SU-DHL-6 (cell line): Measurements from ENCODE around the gene SPAG9.

Source experiments
- H2AFZ ChIP-seq: fragments of 200-600 bp; sonication (generic); 2 replicates; pipeline ENCODE4 v1.6.1; 2014; ENCODE audit warnings: low read depth, mild to moderate bottlenecking, moderate library complexity, mixed read lengths, antibody characterized with exemption, low read length; ENCODE audit not compliant: severe bottlenecking
- H3F3A ChIP-seq: fragments of 200-600 bp; shearing (Covaris generic); 2 replicates; pipeline ENCODE4 v1.6.0; 2016; ENCODE audit warnings: antibody characterized with exemption, mild to moderate bottlenecking; ENCODE audit not compliant: insufficient read depth
- H3K27ac ChIP-seq: fragments of 200-600 bp; sonication (generic); 2 replicates; pipeline ENCODE4 v1.5.1; 2016; ENCODE audit warnings: low read depth, mild to moderate bottlenecking, low read length, moderate library complexity, mixed read lengths
- H3K27me3 ChIP-seq: fragments of 200-600 bp; sonication (generic), shearing (Covaris generic); 2 replicates; pipeline ENCODE4 v1.6.0; 2014; ENCODE audit warnings: mild to moderate bottlenecking, low read length
- H3K36me3 ChIP-seq: fragments of 200-600 bp; sonication (generic); 2 replicates; pipeline ENCODE4 v1.6.1; 2014; ENCODE audit warnings: mild to moderate bottlenecking, low read length, mixed read lengths
- H3K4me2 ChIP-seq: fragments of 300-600, 200-600 bp; shearing (Covaris generic), sonication (generic); 2 replicates; pipeline ENCODE4 v1.6.0; 2014; ENCODE audit warnings: low read length, low read depth, mild to moderate bottlenecking; ENCODE audit not compliant: poor library complexity, severe bottlenecking
- H3K4me3 ChIP-seq: fragments of 200-600 bp; sonication (generic); 2 replicates; pipeline ENCODE4 v1.5.1; 2014; ENCODE audit warnings: antibody characterized with exemption, low read length, mild to moderate bottlenecking, mixed read lengths; ENCODE audit not compliant: insufficient read depth, poor library complexity, severe bottlenecking
- H3K79me2 ChIP-seq: fragments of 200-600 bp; sonication (generic); 2 replicates; pipeline ENCODE4 v1.6.1; 2014; ENCODE audit warnings: mild to moderate bottlenecking, low read length, moderate library complexity; ENCODE audit not compliant: insufficient read depth
- H3K9ac ChIP-seq: fragments of 200-600 bp; sonication (generic); 2 replicates; pipeline ENCODE4 v1.7.0; 2014; ENCODE audit warnings: mild to moderate bottlenecking, low read length
- H3K9me2 ChIP-seq: fragments of 200-600 bp; sonication (generic); replicated peaks from 2 replicates; pipeline ENCODE4 v1.6.1; 2014; ENCODE audit warnings: low read length; ENCODE audit not compliant: insufficient read depth
- H3K9me3 ChIP-seq: fragments of 200-600 bp; sonication (generic); 2 replicates; pipeline ENCODE4 v1.6.1; 2014; ENCODE audit warnings: low read length, mixed read lengths; ENCODE audit not compliant: insufficient read depth
- H4K20me1 ChIP-seq: fragments of 200-600 bp; sonication (generic); 2 replicates; pipeline ENCODE4 v1.6.1; 2014; ENCODE audit warnings: low read depth, mild to moderate bottlenecking, antibody characterized with exemption, low read length, moderate library complexity, mixed read lengths
- CTCF ChIP-seq: fragments of 200-600 bp; sonication (generic); IDR thresholded peaks from one replicate; pipeline ENCODE4 v1.5.1; 2017; ENCODE audit warnings: antibody characterized with exemption, mild to moderate bottlenecking, low read length, moderate library complexity; ENCODE audit not compliant: insufficient read depth, poor library complexity, severe bottlenecking
- EZH2phosphoT487 ChIP-seq: fragments of 200-600 bp; sonication (generic), shearing (Covaris generic); conservative IDR thresholded peaks from 2 replicates; pipeline ENCODE4 v1.6.1; 2018; ENCODE audit warnings: mild to moderate bottlenecking, antibody characterized with exemption, low read length, moderate library complexity, mixed read lengths

SPAG9 gene

GRCh38 chr17:51135956-51136355 is 15.3 kb upstream of the SPAG9 start:
- Histone ChIP-seq H3K4me2 (no peak overlapping the region), H3K79me2 (no peaks in the 10 kb centered on the region), H3K36me3 (no peaks in the 10 kb centered on the region), H3K9ac (no peak overlapping the region), H3K9me2 (no peaks in the 10 kb centered on the region), H3K9me3 (no peaks in the 10 kb centered on the region), H3K4me3 (no peak overlapping the region), H4K20me1 (no peaks in the 10 kb centered on the region), H3F3A (no peaks in the 10 kb centered on the region), H3K27me3 (no peaks in the 10 kb centered on the region), H2AFZ (no peak overlapping the region), H3K27ac (no peak overlapping the region)
- TF ChIP-seq CTCF (no peak), EZH2phosphoT487 (no peak)

DNA sequence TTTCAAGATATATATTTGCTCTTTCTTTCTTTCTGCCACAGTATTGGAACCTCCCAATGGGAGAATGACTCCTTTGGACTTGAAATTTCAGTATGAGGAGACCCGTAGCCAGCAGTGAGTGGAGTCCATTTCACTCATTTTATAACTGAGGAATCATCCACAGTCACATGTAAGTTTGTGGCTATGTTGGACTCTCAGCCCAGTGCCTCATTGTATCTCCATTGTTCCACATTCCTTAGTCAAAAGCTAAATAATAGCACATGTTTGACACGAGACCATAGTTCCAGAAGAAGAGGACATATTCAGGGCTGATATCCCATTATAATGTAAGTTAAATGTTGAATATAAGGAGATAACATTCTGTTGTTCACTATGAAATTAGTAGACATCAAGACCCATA is 12.7 kb upstream of the SPAG9 start:
- no peak for TF ChIP-seq EZH2phosphoT487
- no peak for TF ChIP-seq CTCF

GRCh38 chr17:51132964-51133319 is 12.3 kb upstream of the SPAG9 start:
- H3K9me2 ChIP-seq = no peaks in the 10 kb centered on the region
- H3K36me3 ChIP-seq = no peaks in the 10 kb centered on the region
- no peaks in the 10 kb centered on the region for H3K9me3 ChIP-seq
- no peak overlapping the region for H3K9ac ChIP-seq
- no peaks in the 10 kb centered on the region for H3K79me2 ChIP-seq
- H3K4me3 ChIP-seq = no peak overlapping the region
- no peaks in the 10 kb centered on the region for H3F3A ChIP-seq
- TF ChIP-seq EZH2phosphoT487 = no peak
- no peak for TF ChIP-seq CTCF
- H3K4me2 ChIP-seq = no peak overlapping the region
- no peaks in the 10 kb centered on the region for H4K20me1 ChIP-seq
- H3K27ac ChIP-seq = no peak overlapping the region
- no peak overlapping the region for H2AFZ ChIP-seq
- no peaks in the 10 kb centered on the region for H3K27me3 ChIP-seq

More for the DNA sequence above, 12.7 kb upstream of the SPAG9 start:
- no peaks in the 10 kb centered on the region for H3K27me3 ChIP-seq
- no peaks in the 10 kb centered on the region for H3K9me3 ChIP-seq
- no peaks in the 10 kb centered on the region for H4K20me1 ChIP-seq
- no peak overlapping the region for H3K27ac ChIP-seq
- no peak overlapping the region for H3K4me3 ChIP-seq
- no peak overlapping the region for H3K4me2 ChIP-seq
- H3K36me3 ChIP-seq = no peaks in the 10 kb centered on the region
- H3F3A ChIP-seq = no peaks in the 10 kb centered on the region
- H3K9ac ChIP-seq = no peak overlapping the region
- no peaks in the 10 kb centered on the region for H3K9me2 ChIP-seq
- H3K79me2 ChIP-seq = no peaks in the 10 kb centered on the region
- no peak overlapping the region for H2AFZ ChIP-seq

DNA sequence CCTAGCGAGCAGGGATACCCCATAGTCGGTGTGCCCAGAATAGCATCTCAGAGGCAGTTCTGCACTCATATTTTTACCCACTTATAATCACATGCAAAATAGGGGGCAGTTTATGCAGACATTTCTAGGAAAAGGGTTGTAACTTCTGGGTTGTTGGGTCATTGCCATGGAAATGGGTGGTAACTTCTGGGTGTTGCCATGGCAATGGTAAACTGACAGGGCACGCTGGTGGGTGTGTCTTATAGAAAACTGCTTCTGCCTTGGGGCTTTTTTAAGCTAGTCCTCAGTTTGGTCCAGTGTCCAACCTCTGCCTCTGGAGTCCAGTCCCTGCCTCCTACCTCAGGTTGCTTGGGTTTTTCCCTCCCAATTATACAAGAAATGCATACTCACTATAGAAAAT is 7.4 kb upstream of the SPAG9 start:
- H3K9me2 ChIP-seq = no peaks in the 10 kb centered on the region
- H3K9ac ChIP-seq = no peak overlapping the region
- H2AFZ ChIP-seq = no peak overlapping the region
- no peaks in the 10 kb centered on the region for H3F3A ChIP-seq
- no peaks in the 10 kb centered on the region for H3K36me3 ChIP-seq
- no peak for TF ChIP-seq CTCF
- TF ChIP-seq EZH2phosphoT487 = no peak
- H3K4me2 ChIP-seq = no peak overlapping the region
- H3K27me3 ChIP-seq = no peaks in the 10 kb centered on the region
- H3K27ac ChIP-seq = no peak overlapping the region
- H3K4me3 ChIP-seq = no peak overlapping the region
- H3K79me2 ChIP-seq = no peaks in the 10 kb centered on the region
- H4K20me1 ChIP-seq = no peaks in the 10 kb centered on the region
- H3K9me3 ChIP-seq = no peaks in the 10 kb centered on the region
